HG03342 (cell line): ENCODE results near the gene MTSS2.
"Not testable (repeated sequence)": the region's sequence is repeated elsewhere in the genome, so short reads cannot be mapped to it uniquely, and the experiment has no call there.

Source experiments
- ATAC-seq: cut with Tn5 transposase; IDR thresholded peaks from one replicate; pipeline ENCODE4 v1.9.1; 2021; ENCODE audit warnings: mild to moderate bottlenecking, moderate library complexity; ENCODE audit not compliant: unreplicated experiment

Gene MTSS2

GRCh38 chr16:70676675-70677498 is 9.0 kb downstream of the MTSS2 start:
- ATAC-seq = no peak

- no peak for ATAC-seq
These were observed 9.9 kb downstream of the MTSS2 start for GRCh38 chr16:70675851-70676513.

DNA sequence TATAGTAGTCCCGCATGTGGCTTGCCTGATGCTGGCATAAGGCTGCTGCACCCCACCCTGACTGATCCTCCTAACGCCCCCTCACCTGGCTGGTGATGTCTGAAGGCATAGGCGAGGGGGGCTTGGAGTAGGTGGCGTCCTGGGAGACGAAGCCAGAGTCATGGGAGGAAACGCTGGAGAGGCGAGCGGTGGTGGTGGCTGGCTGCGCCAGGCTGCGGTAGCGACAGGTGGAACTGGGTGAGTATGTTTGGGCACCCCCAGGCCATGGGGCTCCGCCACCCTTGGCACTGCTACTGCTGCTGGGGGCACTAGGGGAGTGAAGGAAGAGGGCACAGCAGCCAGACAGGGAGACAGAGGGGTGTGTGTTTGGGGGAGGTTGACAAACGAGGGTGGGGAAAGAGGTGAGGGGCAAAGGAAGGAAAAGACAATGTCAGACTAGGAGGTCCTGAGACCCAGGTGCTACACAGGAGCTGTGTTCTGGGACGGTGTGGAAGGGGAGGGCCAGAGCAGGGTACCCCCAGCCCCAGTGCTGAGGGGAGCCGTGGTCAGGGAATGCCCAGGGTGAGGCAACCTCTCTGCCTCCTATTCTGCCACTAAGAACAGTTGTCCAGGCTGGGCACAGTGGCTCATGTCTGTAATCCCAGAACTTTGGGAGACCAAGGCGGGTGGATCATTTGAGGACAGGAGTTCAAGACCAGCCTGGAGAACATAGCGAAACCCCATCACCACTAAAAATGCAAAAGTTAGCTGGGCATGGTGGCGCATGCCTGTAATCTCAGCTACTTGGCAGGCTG is 11.4 kb downstream of the MTSS2 start:
- ATAC-seq = no peak

- ATAC-seq = not testable (repeated sequence)
These were observed 14.9 kb downstream of the MTSS2 start for GRCh38 chr16:70670938-70671337.

DNA sequence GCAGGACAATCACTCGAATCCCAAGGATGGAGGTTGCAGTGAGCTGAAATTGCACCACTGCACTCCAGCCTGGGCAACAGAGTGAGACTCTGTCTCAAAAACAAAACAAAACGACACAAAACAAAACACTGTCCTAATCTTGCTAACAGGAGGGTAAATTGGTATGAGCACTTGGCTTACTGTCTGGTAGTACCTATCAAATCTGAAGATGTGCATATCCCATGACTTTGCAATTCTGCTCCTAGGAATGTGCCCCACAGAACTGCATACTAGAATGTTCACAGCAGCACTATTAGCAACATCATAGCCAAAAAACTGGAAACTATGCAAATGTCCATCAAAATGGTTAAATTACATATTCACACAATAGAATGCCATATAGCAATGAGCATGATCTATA is 15.7 kb downstream of the MTSS2 start:
- ATAC-seq = no peak

- no peak for ATAC-seq
These were observed 19.8 kb downstream of the MTSS2 start for GRCh38 chr16:70665806-70666735.

- no peak for ATAC-seq
These were observed 20.6 kb downstream of the MTSS2 start for GRCh38 chr16:70665113-70665694.

- ATAC-seq = no peak
These were observed 21.3 kb downstream of the MTSS2 start for GRCh38 chr16:70664325-70665112.

DNA sequence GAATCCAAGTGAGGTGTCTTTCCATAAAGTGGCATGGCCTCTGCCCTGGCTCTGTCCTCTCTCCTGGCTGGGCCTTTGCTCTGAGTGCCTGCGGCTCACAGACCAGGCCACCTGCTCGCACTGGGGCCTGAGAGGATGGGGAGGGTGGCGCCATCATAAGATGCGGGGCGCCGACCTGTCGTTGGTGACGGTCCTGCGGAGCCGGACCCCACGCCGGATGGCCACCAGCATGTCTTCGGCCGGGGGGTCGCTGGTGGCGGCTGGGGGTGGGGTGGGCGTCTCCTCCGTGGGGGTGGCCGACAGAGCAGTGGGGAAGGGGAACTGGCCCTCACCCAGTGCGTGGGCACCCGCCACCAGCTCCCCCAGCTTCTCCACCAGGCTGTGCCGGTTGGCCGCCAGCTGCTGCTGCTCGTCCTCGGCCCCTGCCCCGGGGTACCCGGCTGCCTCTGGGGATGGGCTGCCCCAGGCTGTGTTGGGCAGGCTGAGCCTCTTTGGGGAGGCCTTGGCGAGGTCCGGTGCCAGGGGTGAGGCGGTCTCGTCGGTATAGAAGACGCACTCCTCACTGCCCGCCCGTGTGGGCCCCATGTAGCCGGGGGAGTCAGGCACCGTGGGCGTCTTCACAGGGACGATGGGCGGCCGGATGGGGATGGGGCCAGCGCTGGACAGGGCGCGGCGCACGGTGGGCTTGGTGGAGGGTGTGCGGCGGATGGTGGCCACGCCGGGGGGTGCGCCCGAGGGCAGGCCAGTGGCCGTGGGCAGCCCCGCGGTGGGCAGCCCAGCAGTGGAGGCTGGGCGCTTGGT is 22.1 kb downstream of the MTSS2 start:
- ATAC-seq = no peak

GRCh38 chr16:70662991-70663523 is 22.8 kb downstream of the MTSS2 start:
- ATAC-seq = no peak

GRCh38 chr16:70661918-70662641 is 23.8 kb downstream of the MTSS2 start:
- ATAC-seq = no peak

DNA sequence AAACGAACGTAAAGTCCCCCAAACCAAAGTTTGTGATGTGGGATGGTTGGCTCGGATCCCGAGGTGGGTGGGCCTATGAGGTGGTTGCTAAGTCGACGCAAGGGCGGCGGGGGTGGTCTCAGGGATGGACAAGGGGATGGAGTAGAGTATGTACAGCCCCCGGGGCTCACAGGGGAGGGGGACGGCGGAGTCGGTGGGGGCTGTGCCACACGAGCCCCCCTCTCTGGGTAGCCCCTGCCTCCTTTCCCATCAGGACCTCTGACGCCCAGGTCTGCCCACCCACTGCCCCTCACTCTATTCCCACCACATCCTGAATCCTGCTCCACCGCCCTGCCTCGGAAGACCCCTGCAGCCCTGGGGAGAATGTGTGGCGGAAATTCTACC is 24.3 kb downstream of the MTSS2 start:
- no peak for ATAC-seq

DNA sequence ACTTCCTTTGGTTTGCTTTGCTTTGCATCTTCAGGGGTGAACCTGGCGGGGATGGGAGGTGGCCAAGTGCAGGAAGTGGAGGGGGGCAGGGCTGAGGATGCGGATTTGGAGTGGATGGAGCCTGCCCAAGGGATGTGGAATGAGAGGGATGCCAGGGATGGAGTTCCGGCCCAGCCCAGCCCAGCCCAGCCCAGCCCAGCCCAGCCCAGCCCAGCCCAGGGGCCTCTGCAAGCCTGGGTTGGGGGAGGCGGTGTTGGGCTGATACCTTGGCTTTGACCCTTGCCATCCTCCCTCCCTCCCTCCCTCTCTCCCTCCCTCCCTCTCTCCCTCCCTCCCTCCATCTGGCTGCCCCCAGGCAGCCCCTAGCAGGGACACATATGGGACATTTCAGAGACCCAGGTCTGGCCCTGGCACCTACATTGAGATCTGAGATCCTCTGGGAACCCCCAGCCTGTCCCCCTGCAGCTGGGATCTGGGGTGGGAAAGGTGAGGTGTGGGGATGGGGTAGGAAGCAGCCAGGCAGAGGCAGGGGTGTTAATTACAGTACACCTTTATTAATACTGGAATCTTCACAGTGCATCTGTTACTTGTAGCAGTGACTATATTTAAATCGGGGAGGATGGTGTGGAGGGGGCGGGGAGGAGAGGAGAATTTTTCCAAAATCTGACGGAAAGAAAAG is 25.0 kb downstream of the MTSS2 start:
- ATAC-seq = no peak

GRCh38 chr16:70659953-70660671 is 25.7 kb downstream of the MTSS2 start:
- ATAC-seq = no peak

GRCh38 chr16:70659546-70659945 is 26.3 kb downstream of the MTSS2 start:
- no peak for ATAC-seq

DNA sequence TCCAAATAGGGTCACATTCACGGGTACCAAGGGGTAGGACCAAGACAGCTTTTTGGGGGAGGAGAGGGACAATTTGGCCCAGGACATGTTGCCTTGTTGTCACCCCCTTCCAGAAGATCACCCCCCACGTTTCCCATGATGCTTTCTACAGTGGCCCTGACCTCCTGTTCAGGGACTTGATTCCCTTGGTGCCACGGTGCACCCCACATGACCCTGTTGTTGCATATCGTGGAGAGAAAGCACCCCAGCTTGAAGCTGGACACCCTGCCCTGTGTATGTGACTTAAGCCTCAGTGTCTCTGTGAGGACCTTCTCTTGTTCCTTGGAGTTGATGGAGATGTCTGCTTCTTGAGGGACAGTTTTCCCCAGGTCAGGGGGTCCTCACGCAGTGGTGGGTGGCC is 26.9 kb downstream of the MTSS2 start:
- no peak for ATAC-seq
